Kidney glomerular epithelial cell (primary cell): Measurements from ENCODE around the gene STEAP3.
A peak's percentile ranks its signal among the peaks of the same experiment; 100 is the strongest.

Experiments
- DNase-seq: peaks from one replicate; lab custom pipeline; 2025; lab: John Stamatoyannopoulos, UW

STEAP3 gene

GRCh38 chr2:119246884-119247843 lies 23.5 kb downstream of the STEAP3 start:
- DNase-seq: no peak

DNA sequence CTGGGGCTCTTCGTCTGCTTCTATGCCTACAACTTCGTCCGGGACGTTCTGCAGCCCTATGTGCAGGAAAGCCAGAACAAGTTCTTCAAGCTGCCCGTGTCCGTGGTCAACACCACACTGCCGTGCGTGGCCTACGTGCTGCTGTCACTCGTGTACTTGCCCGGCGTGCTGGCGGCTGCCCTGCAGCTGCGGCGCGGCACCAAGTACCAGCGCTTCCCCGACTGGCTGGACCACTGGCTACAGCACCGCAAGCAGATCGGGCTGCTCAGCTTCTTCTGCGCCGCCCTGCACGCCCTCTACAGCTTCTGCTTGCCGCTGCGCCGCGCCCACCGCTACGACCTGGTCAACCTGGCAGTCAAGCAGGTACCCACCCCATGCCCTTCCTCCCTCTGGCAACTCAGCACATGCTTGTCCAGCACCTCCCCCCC lies 24.2 kb downstream of the STEAP3 start:
- DNase-seq: no peak

DNA sequence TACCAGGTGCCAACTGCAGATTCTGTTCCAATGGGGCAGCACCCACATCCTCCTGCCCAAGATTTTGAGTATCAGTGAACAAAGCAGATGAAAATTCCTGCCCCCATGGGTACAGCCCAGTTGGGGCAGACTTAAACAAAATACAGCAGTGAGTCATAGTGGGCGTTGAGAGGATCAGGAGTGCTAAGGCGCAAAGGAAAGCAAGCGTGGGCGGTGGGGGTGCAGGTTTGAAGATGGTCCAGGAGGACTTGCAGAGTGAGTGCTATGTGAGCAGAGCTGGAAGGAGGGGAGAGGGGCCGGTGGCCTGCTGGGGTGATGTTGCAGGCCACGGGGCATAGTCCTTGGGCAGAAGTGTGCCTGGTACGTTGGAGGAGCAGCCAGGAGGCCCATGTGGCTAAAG lies 24.7 kb downstream of the STEAP3 start:
- DNase-seq: no peak

DNA sequence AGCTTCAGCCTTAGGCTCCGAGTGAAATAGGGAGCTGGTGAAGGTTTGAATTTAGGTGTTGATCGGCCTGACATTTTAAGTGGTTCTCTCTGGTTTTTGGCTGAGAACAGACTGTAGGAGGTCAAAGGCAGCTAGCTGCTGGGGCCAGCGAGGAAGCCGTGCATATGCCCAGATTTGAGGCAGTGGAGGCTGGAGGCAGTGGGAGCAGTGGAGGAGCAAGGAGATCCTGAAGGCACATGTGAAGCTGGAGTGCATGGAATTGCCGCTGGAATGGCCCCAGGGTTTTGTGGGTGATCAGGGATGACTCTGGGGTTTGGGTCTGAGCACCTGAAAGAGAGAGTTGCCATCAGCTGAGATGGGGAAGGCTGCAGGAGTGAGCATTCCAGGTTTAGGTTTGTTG lies 25.1 kb downstream of the STEAP3 start:
- DNase-seq: no peak

- DNase-seq: no peak
Measured at GRCh38 chr2:119249311-119249710, 25.7 kb downstream of the STEAP3 start.

DNA sequence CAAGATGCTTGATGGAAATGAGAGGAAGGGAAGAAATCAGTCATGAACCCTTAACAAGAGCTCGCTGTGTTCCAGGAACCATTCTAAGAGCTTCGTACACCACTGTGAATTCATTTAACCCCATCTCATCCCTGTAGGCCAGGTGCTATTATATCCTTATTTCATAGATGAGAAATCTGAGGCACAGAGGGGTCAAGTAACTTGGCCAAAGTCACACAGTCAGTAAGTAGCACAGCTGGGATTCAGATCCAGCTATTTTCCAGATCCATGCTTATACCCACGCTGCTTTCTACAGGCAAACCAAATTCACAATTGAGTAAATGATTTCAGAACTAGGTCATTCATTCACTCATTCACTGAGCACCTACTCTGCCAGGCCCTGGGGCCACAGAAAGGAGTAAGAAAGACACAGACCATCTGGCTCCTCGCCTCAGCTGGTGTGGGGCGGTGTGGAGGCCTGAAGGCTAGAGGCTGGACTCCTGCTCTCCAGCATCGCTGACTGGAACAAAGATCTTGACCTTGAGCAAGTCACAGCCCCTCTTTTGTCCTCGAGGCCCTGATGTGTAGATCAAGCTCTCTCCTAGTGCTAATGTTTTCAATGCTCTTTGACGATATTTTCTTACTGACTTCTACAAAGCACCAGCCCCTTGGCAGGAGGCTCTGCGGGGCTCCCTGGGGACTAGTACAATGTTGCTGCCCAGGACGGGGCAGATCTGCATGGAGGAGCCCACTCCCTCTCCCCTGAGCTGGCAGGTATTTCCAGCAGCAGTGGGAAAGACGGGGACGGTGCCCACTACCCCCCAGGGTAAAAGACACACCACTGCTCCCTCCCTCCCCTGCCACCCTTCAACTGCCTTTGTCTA lies 26.5 kb downstream of the STEAP3 start:
- DNase-seq: no peak

GRCh38 chr2:119250718-119251290 lies 27.2 kb downstream of the STEAP3 start:
- no peak for DNase-seq

DNA sequence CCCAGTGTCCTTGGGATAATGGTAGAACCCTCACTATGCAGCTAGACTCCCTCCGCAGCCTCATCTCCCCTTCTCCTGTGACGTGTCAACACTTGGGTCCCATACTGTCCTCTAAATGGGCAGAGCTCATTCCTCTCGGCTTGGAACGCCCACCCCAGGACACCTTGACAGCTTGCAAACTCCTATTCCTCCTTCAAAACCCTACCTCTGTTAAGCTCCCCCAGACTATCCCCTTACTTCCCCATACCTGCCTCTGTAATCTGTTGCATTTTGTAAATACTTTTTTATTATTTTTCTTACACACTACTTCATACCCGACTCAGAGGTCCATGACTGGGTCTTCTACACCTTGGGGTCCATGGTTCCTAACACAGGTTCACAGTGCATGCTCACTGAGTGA lies 28.0 kb downstream of the STEAP3 start:
- no peak for DNase-seq

DNA sequence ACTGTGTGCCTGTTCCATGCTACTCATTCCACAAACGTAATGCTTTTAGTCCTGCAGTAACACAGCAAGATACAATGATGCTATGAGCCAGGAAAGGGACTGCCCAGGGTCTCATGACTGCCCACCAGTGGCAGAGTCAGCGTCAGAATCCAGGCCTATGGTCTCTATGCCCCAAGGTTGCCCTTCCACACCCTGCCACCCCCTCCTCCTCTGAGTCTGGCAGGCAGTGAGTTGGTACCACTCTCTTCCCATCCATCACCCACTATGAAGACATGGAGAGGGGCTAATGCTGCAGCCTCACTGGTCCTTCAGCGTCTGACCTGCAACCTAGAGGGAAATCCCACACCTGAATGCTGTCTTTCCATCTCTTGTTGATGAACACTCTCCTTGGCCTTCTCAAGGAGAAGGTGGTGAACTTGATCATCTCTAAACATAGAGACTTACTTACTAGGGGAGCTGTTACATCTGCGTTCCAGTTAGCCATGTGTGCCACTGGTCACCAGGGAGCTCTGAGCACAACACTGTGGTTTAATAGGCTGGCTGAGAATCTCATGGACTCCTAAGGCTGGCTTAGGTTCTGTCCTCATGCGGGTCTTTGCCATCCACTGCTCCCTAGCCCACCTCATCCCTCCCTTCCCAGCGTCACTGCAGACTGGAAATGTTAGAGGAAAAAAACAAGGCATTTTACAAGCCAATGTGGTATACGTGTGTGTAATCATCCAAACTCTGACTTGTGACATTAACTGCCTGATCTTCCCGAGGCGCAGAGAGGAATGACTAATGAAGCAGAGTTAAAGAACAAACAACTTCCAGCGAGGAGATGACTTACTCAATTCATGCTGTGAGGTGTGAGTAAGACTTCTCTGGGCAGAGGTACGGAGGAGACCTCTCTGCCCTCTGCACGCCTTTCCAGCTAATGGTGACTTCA lies 28.8 kb downstream of the STEAP3 start:
- DNase-seq: peak; percentile 95

GRCh38 chr2:119253114-119253702 lies 29.6 kb downstream of the STEAP3 start:
- peak; percentile 59 for DNase-seq

DNA sequence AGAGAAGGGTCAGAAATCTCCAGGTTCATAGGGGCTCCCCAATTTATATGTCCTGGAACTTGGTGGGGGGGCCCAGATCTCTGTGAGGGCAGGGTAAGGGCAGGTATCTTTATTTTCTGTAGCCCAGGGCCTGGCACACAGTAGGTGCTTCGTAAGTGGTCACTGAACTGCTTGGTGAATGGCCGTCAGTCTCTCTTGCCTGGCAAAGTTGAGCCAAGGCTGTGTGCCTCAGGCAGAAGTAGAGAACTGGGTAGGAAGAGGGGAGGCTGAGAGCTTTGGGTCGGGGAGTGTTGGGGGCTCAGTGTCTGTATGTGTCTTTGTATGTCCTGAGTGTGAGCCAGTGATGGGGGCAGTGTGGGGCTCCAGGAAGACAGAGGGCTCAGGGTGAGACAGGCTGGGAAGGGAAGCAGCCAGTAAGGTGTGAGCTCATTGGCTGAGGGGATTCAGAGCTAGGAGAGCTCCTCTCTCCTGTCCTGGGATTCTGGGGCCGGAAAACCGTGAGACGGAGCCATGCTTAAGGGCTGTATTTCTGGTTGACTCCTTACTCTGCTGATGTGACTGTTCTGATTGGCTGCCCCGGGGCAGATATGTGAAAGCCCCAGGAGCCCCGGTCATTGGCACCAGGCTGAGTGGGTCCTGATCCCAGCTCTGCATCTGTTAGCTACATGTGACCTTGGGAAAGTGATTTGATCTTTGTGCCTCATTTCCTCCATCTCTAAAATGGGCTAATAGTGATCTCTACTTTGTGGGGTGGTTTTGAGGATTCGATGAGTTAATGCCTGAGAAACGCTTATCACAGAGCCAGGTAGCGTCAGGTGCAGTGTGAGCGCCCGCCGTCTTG lies 30.3 kb downstream of the STEAP3 start:
- DNase-seq: no peak

DNA sequence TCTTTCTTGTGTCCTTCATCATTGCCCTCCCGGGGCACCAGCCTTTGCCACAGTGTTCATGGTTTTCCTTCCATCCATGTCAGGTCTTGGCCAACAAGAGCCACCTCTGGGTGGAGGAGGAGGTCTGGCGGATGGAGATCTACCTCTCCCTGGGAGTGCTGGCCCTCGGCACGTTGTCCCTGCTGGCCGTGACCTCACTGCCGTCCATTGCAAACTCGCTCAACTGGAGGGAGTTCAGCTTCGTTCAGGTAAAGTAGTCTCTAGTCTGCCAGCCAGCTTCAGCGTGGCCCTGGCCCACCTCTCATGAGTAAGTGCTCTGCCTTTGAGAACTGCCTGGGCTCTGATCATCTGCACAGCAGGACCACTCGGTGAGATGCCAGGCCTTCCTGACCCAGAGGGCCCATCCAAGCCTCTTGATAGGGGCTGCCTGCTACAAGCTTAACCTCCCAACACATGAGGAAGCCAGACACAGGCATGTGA lies 31.0 kb downstream of the STEAP3 start:
- DNase-seq: no peak

GRCh38 chr2:119255760-119256581 lies 32.3 kb downstream of the STEAP3 start:
- DNase-seq: peak; percentile 85

GRCh38 chr2:119256582-119256921 lies 32.9 kb downstream of the STEAP3 start:
- no peak for DNase-seq

DNA sequence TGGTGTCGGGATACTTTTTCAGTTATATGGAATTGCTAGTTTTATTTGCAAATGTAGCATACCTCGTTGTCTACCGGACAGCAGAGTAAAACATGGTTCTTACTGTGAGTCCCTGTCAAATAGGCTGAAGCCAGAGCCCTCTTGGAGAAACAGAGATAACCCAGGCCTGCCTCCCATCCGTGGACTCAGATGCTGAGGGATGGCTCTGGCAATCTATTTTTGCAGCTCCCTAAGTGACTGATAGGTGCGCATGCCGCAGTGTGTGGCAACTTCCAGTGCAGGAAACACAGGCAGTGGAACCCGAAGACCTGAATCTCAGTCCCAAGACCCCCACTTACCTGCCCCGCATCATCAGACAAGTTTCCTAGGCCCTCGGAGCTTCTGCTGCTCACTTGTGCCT lies 33.6 kb downstream of the STEAP3 start:
- no peak for DNase-seq

DNA sequence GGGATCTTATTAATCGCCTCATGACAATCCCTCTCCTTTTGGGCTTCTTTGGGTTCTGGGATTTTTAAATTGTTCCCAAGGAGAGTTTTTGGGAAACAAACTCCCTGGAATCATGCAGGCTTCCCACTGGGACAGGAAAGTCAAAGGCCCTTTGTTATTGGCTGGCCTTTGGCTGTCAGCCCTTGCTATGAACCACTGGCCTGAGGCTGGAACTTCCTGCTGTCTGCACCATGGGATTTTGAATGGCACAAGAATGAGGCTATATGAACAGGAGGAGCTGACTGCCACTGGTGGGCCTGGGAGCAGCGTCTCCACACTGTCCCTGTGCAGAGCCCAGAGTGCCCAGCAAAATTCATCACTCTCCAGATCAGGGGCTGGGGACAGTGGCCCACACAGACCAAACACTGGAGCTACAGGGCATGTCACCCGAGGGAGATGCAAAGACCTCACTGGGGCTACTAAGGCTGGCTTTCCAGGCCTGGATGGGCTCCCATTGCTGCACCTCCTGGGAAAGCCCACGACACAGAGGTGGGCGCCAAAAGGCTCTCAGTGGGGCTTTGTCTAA lies 35.7 kb downstream of the STEAP3 start:
- no peak for DNase-seq

DNA sequence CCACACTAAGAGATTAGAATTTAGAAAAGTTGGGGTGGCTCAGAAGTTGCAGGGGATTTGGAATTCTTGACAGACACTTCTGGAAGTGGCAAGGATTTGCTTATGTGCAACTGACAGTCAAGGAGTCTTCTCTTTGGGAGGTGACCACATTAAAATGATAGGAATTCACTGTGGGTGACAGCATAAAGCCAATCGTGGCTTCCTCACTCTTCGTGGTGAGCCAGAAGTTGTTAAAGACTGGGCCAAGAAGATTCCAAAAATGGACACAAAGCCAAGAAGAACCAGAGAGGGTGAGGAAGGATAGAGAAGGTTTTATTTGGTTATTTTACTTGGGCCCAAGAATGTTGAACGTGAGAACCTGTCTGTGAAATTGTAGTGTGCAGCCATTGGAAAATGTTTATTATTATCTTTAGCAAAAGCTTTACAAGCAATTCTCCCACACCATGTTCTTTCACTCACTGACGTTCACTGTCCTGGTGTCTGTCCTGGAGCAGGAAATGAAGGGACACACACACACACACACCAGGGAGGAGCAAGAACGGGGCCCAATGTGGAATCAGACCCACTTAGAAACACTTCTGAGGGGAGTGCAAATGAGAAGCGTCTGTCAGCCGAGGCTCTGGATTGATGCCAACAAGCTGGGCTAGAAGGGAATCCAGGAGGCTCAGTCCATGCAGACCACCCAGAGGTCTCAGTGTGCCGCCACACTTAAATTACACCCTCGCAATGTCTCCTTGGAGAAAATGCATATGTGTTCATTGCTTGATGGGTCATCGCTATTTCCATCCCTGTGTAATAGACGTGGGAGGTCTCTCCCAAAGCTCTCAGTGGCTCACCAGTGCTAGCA lies 37.2 kb downstream of the STEAP3 start:
- no peak for DNase-seq
